ENCODE data around the gene CLDN4.
"Not testable (repeated sequence)": the region's sequence is repeated elsewhere in the genome, so short reads cannot be mapped to it uniquely, and the experiment has no call there.

CLDN4 gene

GRCh38 chr7:73833251-73833919, 2.6 kb downstream of the CLDN4 start:
- Histone ChIP-seq H3K4me1 (ENCODE audit: insufficient read depth, low read length) (no peaks in the 10 kb centered on the region), H3K4me3 (ENCODE audit: low read depth in 1 of 2, low read length in 2 of 2) (no peak overlapping the region), H4K20me1 (ENCODE audit: insufficient read depth, low read length) (no peaks in the 10 kb centered on the region), H3K4me2 (ENCODE audit: insufficient read depth, low read length) (no peak overlapping the region), H3K36me3 (ENCODE audit: insufficient read depth, low read length) (no peaks in the 10 kb centered on the region), H3K27ac (ENCODE audit: low read length) (no peak overlapping the region), H3K9ac (ENCODE audit: low read depth, low read length) (no peak overlapping the region), H2AFZ (ENCODE audit: low read depth, low read length) (no peak overlapping the region), H3K27me3 (ENCODE audit: insufficient read depth, low read length, poor library complexity) (no peaks in the 10 kb centered on the region), H3K79me2 (ENCODE audit: insufficient read depth, low read length) (no peaks in the 10 kb centered on the region), H3K9me3 (ENCODE audit: insufficient read depth, low read length, severe bottlenecking) (no peaks in the 10 kb centered on the region)
- TF ChIP-seq EZH2 (IDR thresholded peaks at IDR 0.05; ENCODE audit: borderline replicate concordance, low read depth, low read length, severe bottlenecking) (no peak), CTCF (IDR thresholded peaks at IDR 0.05; ENCODE audit: borderline replicate concordance, extremely low read depth, low read length, poor library complexity, severe bottlenecking) (no peak)
- DNase-seq (no peak), ATAC-seq (ENCODE audit: insufficient read depth, low read depth) (no peak)

DNA sequence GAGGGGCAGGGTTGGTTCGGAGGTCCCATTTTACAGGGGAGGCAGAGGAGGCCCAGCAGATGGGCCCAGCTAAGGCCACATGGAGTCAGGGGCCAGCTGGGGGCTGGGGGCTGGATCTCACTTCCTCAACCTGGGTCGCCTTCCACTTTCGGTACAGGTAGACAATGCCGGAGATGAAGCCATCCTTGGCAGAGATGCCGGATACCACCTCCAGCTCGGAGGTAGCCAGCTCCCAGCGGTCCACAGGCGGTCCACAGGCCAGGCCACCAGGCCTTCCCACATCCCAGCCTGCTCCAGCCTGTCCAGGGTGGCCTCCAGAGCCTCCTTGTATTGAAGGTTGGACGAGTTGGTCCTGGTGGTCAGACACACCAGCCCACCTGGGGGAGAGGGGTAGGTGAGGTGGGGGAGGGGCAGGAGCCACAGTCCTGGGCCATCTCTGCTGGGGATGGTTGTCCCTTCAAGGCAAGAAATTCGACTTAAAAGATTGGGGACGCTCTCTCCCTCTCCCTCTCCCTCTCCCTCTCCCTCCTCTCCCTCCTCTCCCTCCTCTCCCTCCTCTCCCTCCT, 3.9 kb downstream of the CLDN4 start:
- H3K27ac ChIP-seq (ENCODE audit: low read length) = no peak overlapping the region
- no peaks in the 10 kb centered on the region for H4K20me1 ChIP-seq (ENCODE audit: insufficient read depth, low read length)
- TF ChIP-seq EZH2 (IDR thresholded peaks at IDR 0.05; ENCODE audit: borderline replicate concordance, low read depth, low read length, severe bottlenecking) (no peak), CTCF (IDR thresholded peaks at IDR 0.05; ENCODE audit: borderline replicate concordance, extremely low read depth, low read length, poor library complexity, severe bottlenecking) (no peak)
- no peak overlapping the region for H3K4me3 ChIP-seq (ENCODE audit: low read depth in 1 of 2, low read length in 2 of 2)
- H3K4me2 ChIP-seq (ENCODE audit: insufficient read depth, low read length) = no peak overlapping the region
- H3K79me2 ChIP-seq (ENCODE audit: insufficient read depth, low read length) = no peaks in the 10 kb centered on the region
- DNase-seq (no peak), ATAC-seq (ENCODE audit: insufficient read depth, low read depth) (no peak)
- H3K9me3 ChIP-seq (ENCODE audit: insufficient read depth, low read length, severe bottlenecking) = no peaks in the 10 kb centered on the region
- no peak overlapping the region for H3K9ac ChIP-seq (ENCODE audit: low read depth, low read length)
- no peaks in the 10 kb centered on the region for H3K27me3 ChIP-seq (ENCODE audit: insufficient read depth, low read length, poor library complexity)
- no peak overlapping the region for H2AFZ ChIP-seq (ENCODE audit: low read depth, low read length)
- no peaks in the 10 kb centered on the region for H3K4me1 ChIP-seq (ENCODE audit: insufficient read depth, low read length)
- no peaks in the 10 kb centered on the region for H3K36me3 ChIP-seq (ENCODE audit: insufficient read depth, low read length)

DNA sequence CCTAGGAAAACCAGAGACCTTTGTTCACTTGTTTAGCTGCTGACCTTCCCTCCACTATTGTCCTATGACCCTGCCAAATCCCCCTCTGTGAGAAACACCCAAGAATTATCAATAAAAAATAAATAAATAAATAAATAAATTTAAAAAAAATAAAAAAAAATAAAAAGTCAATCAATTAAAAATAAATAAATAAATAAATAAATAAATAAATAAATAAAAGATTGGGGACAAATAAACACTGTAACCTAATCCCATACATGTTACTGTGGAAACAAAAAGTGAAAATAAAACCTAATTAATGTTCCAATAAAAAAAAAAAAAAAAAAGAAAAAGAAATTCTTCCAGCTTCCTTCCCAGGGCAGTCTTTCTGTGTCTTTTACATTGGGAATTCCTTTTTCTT, 6.4 kb downstream of the CLDN4 start:
- not testable (repeated sequence) for H3K9ac ChIP-seq (ENCODE audit: low read depth, low read length); H3K79me2 ChIP-seq (ENCODE audit: insufficient read depth, low read length); H3K27me3 ChIP-seq (ENCODE audit: insufficient read depth, low read length, poor library complexity); H3K36me3 ChIP-seq (ENCODE audit: insufficient read depth, low read length); H3K9me3 ChIP-seq (ENCODE audit: insufficient read depth, low read length, severe bottlenecking); ATAC-seq (ENCODE audit: insufficient read depth, low read depth); H3K4me3 ChIP-seq (ENCODE audit: low read depth in 1 of 2, low read length in 2 of 2); H3K4me2 ChIP-seq (ENCODE audit: insufficient read depth, low read length); H4K20me1 ChIP-seq (ENCODE audit: insufficient read depth, low read length); H3K27ac ChIP-seq (ENCODE audit: low read length); H2AFZ ChIP-seq (ENCODE audit: low read depth, low read length); DNase-seq
- H3K4me1 ChIP-seq (ENCODE audit: insufficient read depth, low read length) = peaks cover 11% of the 10 kb centered on the region

GRCh38 chr7:73838642-73839041, 7.8 kb downstream of the CLDN4 start:
- H3K9me3 ChIP-seq (ENCODE audit: insufficient read depth, low read length, severe bottlenecking) = no peaks in the 10 kb centered on the region
- peaks cover 19% of the 10 kb centered on the region for H3K4me1 ChIP-seq (ENCODE audit: insufficient read depth, low read length)
- H4K20me1 ChIP-seq (ENCODE audit: insufficient read depth, low read length) = no peaks in the 10 kb centered on the region
- H3K27me3 ChIP-seq (ENCODE audit: insufficient read depth, low read length, poor library complexity) = no peaks in the 10 kb centered on the region
- H3K4me3 ChIP-seq (ENCODE audit: low read depth in 1 of 2, low read length in 2 of 2) = no peak overlapping the region
- H3K79me2 ChIP-seq (ENCODE audit: insufficient read depth, low read length) = no peaks in the 10 kb centered on the region
- H2AFZ ChIP-seq (ENCODE audit: low read depth, low read length) = no peak overlapping the region
- H3K4me2 ChIP-seq (ENCODE audit: insufficient read depth, low read length) = no peak overlapping the region
- H3K36me3 ChIP-seq (ENCODE audit: insufficient read depth, low read length) = no peaks in the 10 kb centered on the region
- TF ChIP-seq CTCF (IDR thresholded peaks at IDR 0.05; ENCODE audit: borderline replicate concordance, extremely low read depth, low read length, poor library complexity, severe bottlenecking) = no peak
- no peak overlapping the region for H3K9ac ChIP-seq (ENCODE audit: low read depth, low read length)
- ATAC-seq (ENCODE audit: insufficient read depth, low read depth) = no peak
- no peak for DNase-seq
- no peak overlapping the region for H3K27ac ChIP-seq (ENCODE audit: low read length)

Measured in DND-41 (cell line).